Karpas-422 (cell line): ENCODE measurements around the gene ASPSCR1. TPM values are rescaled to one million over a fixed set of nuclear protein-coding genes. Genes with fewer than 3 reads are reported as not detected.
"Not testable (repeated sequence)": the region's sequence is repeated elsewhere in the genome, so short reads cannot be mapped to it uniquely, and the experiment has no call there.

ENCODE experiments used
- DNase-seq: peaks from one replicate; pipeline ENCODE4 v3.0.0-alpha.2; 2015
- H2AFZ ChIP-seq: fragments of 200-600 bp; sonication (generic); 2 replicates; pipeline ENCODE4 v1.6.1; 2014; ENCODE audit warnings: antibody characterized with exemption, low read length, mixed read lengths
- H3K27ac ChIP-seq: fragments of 200-600 bp; sonication (generic); 2 replicates; pipeline ENCODE4 v1.5.1; 2014; ENCODE audit warnings: mild to moderate bottlenecking, low read length, moderate library complexity
- H3K27me3 ChIP-seq: fragments of 200-600 bp; sonication (generic); 2 replicates; pipeline ENCODE4 v1.6.1; 2014; ENCODE audit warnings: low read length, mixed read lengths
- H3K36me3 ChIP-seq: fragments of 200-600 bp; sonication (generic); 2 replicates; pipeline ENCODE4 v1.6.1; 2014; ENCODE audit warnings: low read length, mixed read lengths; ENCODE audit not compliant: insufficient read depth
- H3K4me1 ChIP-seq: fragments of 200-600 bp; sonication (generic); 2 replicates; pipeline ENCODE4 v1.6.1; 2014; ENCODE audit warnings: mild to moderate bottlenecking, low read length, mixed read lengths
- H3K4me2 ChIP-seq: fragments of 200-600 bp; sonication (generic); 2 replicates; pipeline ENCODE4 v1.6.1; 2014; ENCODE audit warnings: low read length, low read depth, mild to moderate bottlenecking; ENCODE audit not compliant: poor library complexity, severe bottlenecking
- H3K4me3 ChIP-seq: fragments of 200-600 bp; sonication (generic); 2 replicates; pipeline ENCODE4 v1.5.1; 2014; ENCODE audit warnings: mild to moderate bottlenecking, antibody characterized with exemption, low read length, mixed read lengths
- H3K79me2 ChIP-seq: fragments of 200-600 bp; sonication (generic); 2 replicates; pipeline ENCODE4 v1.6.1; 2014; ENCODE audit warnings: mild to moderate bottlenecking, low read length, mixed read lengths
- H3K9ac ChIP-seq: fragments of 200-600 bp; sonication (generic); 2 replicates; pipeline ENCODE4 v1.6.0; 2014; ENCODE audit warnings: low read length
- H3K9me2 ChIP-seq: fragments of 200-600 bp; sonication (generic), shearing (Covaris generic); replicated peaks from 2 replicates; pipeline ENCODE4 v1.6.0; 2014; ENCODE audit warnings: mild to moderate bottlenecking, low read length, moderate library complexity; ENCODE audit not compliant: insufficient read depth
- H3K9me3 ChIP-seq: fragments of 300-700, 200-600 bp; sonication (generic); 2 replicates; pipeline ENCODE4 v1.6.1; 2014; ENCODE audit warnings: low read length, mixed read lengths
- H4K20me1 ChIP-seq: fragments of 200-600 bp; sonication (generic); 2 replicates; pipeline ENCODE4 v1.6.1; 2014; ENCODE audit warnings: mild to moderate bottlenecking, antibody characterized with exemption, low read length, low read depth; ENCODE audit not compliant: insufficient read depth
- total RNA-seq: library from RNA; depleted of rRNA; stranded (reverse); fragments of >200 nt; shearing (Covaris generic); gene quantifications from 2 replicates; pipeline ENCODE4 v1.2.3, GENCODE V29; 2014; ENCODE audit warnings: low replicate concordance

Gene ASPSCR1
- total RNA-seq, 1 experiment from 2014 or later = 38.7 TPM

- H3K9ac ChIP-seq, H3K9me2 ChIP-seq, H3K27ac ChIP-seq, H3K4me2 ChIP-seq, H3K27me3 ChIP-seq, H3K4me3 ChIP-seq, DNase-seq, H3K36me3 ChIP-seq, H4K20me1 ChIP-seq, H3K9me3 ChIP-seq, H2AFZ ChIP-seq: not testable (repeated sequence)
- peaks cover 14% of the 10 kb centered on the region for H3K4me1 ChIP-seq
- peaks cover 16% of the 10 kb centered on the region for H3K79me2 ChIP-seq
Observed at GRCh38 chr17:81981511-81981910, 4.1 kb downstream of the ASPSCR1 start.

- Histone ChIP-seq H3K79me2 (peaks cover 12% of the 10 kb centered on the region), H3K4me1 (peaks cover 8% of the 10 kb centered on the region), H3K36me3 (no peaks in the 10 kb centered on the region), H2AFZ (no peak overlapping the region), H3K27ac (no peak overlapping the region), H3K9me2 (no peaks in the 10 kb centered on the region), H3K27me3 (no peaks in the 10 kb centered on the region), H4K20me1 (no peaks in the 10 kb centered on the region), H3K4me2 (no peak overlapping the region), H3K9ac (no peak overlapping the region), H3K4me3 (no peak overlapping the region), H3K9me3 (no peaks in the 10 kb centered on the region)
- no peak for DNase-seq
Observed at GRCh38 chr17:81983011-81983638, 5.7 kb downstream of the ASPSCR1 start.

- no peaks in the 10 kb centered on the region for H3K36me3 ChIP-seq
- no peak for DNase-seq
- H3K4me1 ChIP-seq = peaks cover 3% of the 10 kb centered on the region
- no peaks in the 10 kb centered on the region for H4K20me1 ChIP-seq
- no peak overlapping the region for H3K4me2 ChIP-seq
- H2AFZ ChIP-seq = no peak overlapping the region
- no peaks in the 10 kb centered on the region for H3K9me3 ChIP-seq
- no peaks in the 10 kb centered on the region for H3K9me2 ChIP-seq
- H3K27me3 ChIP-seq = no peaks in the 10 kb centered on the region
- H3K27ac ChIP-seq = no peak overlapping the region
- no peak overlapping the region for H3K9ac ChIP-seq
- peaks cover 7% of the 10 kb centered on the region; the same call in 1 of the 2 replicates for H3K79me2 ChIP-seq
- no peak overlapping the region for H3K4me3 ChIP-seq
Observed at GRCh38 chr17:81983639-81984373, 6.4 kb downstream of the ASPSCR1 start.

GRCh38 chr17:81984773-81985410 is 7.5 kb downstream of the ASPSCR1 start:
- Histone ChIP-seq H3K4me2 (no peak overlapping the region), H3K27ac (no peak overlapping the region), H3K9me2 (no peaks in the 10 kb centered on the region), H3K4me3 (no peak overlapping the region), H3K4me1 (no peaks in the 10 kb centered on the region), H3K79me2 (no peaks in the 10 kb centered on the region), H3K27me3 (no peaks in the 10 kb centered on the region), H3K9ac (no peak overlapping the region), H4K20me1 (no peaks in the 10 kb centered on the region), H2AFZ (no peak overlapping the region), H3K36me3 (no peaks in the 10 kb centered on the region), H3K9me3 (no peaks in the 10 kb centered on the region)
- no peak for DNase-seq

GRCh38 chr17:81986606-81987005 is 9.2 kb downstream of the ASPSCR1 start:
- no peak overlapping the region for H3K27ac ChIP-seq
- H3K4me2 ChIP-seq = no peak overlapping the region
- no peaks in the 10 kb centered on the region for H3K9me2 ChIP-seq
- H2AFZ ChIP-seq = no peak overlapping the region
- no peaks in the 10 kb centered on the region for H3K36me3 ChIP-seq
- no peaks in the 10 kb centered on the region for H3K79me2 ChIP-seq
- no peaks in the 10 kb centered on the region for H3K9me3 ChIP-seq
- no peaks in the 10 kb centered on the region for H4K20me1 ChIP-seq
- no peak for DNase-seq
- no peaks in the 10 kb centered on the region for H3K4me1 ChIP-seq
- no peak overlapping the region for H3K9ac ChIP-seq
- H3K4me3 ChIP-seq = no peak overlapping the region
- H3K27me3 ChIP-seq = no peaks in the 10 kb centered on the region

- H3K79me2 ChIP-seq = no peaks in the 10 kb centered on the region
- H3K27ac ChIP-seq = no peak overlapping the region
- H3K4me1 ChIP-seq = no peaks in the 10 kb centered on the region
- no peak overlapping the region for H2AFZ ChIP-seq
- no peak overlapping the region for H3K4me2 ChIP-seq
- no peaks in the 10 kb centered on the region for H3K36me3 ChIP-seq
- no peak for DNase-seq
- H3K9me2 ChIP-seq = no peaks in the 10 kb centered on the region
- H3K9ac ChIP-seq = no peak overlapping the region
- H3K27me3 ChIP-seq = no peaks in the 10 kb centered on the region
- H3K4me3 ChIP-seq = no peak overlapping the region
- H4K20me1 ChIP-seq = no peaks in the 10 kb centered on the region
- H3K9me3 ChIP-seq = no peaks in the 10 kb centered on the region
Observed at GRCh38 chr17:81987161-81987770, 9.8 kb downstream of the ASPSCR1 start.

GRCh38 chr17:81990836-81991683 is 13.6 kb downstream of the ASPSCR1 start:
- no peak for DNase-seq
- no peak overlapping the region for H3K9ac ChIP-seq
- no peaks in the 10 kb centered on the region for H3K4me1 ChIP-seq
- H2AFZ ChIP-seq = no peak overlapping the region
- H3K79me2 ChIP-seq = no peaks in the 10 kb centered on the region
- H4K20me1 ChIP-seq = no peaks in the 10 kb centered on the region
- H3K9me3 ChIP-seq = no peaks in the 10 kb centered on the region
- H3K9me2 ChIP-seq = no peaks in the 10 kb centered on the region
- no peak overlapping the region for H3K4me2 ChIP-seq
- no peak overlapping the region for H3K27ac ChIP-seq
- no peaks in the 10 kb centered on the region for H3K27me3 ChIP-seq
- H3K4me3 ChIP-seq = no peak overlapping the region
- no peaks in the 10 kb centered on the region for H3K36me3 ChIP-seq
